Left renal pelvis (tissue), 4 donors: ENCODE data around the gene VWCE. TPM values are rescaled to one million over a fixed set of nuclear protein-coding genes. Genes with fewer than 3 reads are reported as not detected.

ENCODE experiments used
- DNase-seq, 4 donors: peaks; one replicate each; pipeline ENCODE4 v3.0.0-alpha.2; 2013; ENCODE audit warnings: low read depth in 4 of 4, low spot score in 3 of 4
- polyA plus RNA-seq, 4 donors: library from polyadenylated mRNA; unstranded; fragments of 120-200 nt; gene quantifications; one replicate each; pipeline ENCODE4 v1.2.1, GENCODE V29; 2013; ENCODE audit not compliant: insufficient read length in 4 of 4

Gene VWCE
- polyA plus RNA-seq, 4 donors, result 1.5 to 4.1 (median 2.9) TPM

- no peak for DNase-seq
These were observed 36.5 kb upstream of the VWCE start for GRCh38 chr11:61331651-61332050.

DNA sequence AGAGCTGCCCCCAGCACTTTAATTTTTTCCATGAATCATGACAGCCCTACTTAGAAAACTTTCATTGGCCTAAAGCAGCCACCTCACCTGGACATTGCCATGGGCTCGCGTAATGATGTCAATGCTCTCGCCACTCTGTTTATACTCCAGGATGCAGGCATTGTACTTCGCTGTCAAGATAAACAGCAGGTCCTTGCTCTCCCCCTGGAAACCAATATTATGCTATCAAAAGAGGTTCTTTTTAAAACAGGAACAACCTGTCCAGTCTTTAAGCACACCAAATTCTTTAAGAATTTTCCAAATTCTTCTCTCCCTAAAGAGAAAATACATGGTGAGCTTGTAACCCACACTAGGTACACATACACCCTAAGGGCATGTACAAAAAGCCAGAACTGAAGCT, 34.8 kb upstream of the VWCE start:
- no peak for DNase-seq

DNA sequence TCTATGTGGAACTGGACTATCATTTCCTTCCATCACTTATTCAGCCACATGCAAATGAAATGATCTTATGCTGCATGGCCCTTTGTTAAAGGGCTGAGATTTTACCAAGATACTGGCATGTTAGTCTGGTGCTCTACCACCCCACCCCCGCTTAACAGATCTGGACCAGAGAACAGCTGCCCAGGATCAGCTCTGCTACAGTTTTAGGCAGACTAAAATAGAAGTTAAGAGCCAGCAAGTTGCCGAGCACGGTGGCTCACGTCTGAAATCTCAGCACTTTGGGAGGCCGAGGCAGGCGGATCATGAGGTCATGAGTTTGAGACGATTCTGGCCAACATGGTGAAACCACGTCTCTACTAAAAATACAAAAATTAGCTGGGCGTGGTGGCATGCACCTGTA, 33.2 kb upstream of the VWCE start:
- no peak for DNase-seq

GRCh38 chr11:61327669-61328071, 32.6 kb upstream of the VWCE start:
- no peak for DNase-seq

DNA sequence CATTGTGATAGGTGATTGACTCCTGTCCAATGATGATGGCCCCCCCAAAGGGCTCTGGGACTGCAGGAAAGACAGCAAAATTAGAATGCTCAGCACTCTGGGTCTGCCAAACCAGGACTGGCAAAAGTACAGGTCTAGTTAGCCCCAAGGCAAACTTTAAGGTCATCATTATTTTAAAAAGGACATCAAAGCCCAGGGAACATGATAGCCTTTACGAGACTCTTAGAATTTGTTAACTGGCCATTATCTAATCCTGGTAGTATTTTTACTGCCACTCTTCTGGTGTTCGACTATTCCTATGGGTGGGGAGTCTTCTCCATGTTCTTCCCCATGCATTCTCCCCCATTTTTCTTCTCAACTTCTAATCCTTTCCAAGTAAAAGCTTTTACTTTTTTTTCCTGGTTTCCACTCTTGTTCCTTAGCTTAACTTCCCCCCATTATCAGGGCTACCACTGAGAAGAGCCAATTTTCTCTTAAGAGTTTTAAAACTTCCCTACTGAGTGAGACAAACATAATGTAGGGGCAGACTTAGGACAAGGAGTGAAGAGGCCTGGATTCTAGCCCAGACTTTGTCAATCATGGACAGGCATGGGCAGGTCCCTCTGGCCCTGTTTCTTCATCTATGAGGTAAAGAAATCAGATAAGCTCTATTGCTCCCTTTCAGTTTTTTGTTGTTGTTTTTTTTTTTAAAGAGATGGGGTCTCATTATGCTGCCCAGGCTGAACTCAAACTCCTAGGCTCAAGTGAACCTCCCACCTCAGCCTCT, 30.7 kb upstream of the VWCE start:
- DNase-seq, result no peak

GRCh38 chr11:61315260-61315659, 20.1 kb upstream of the VWCE start:
- no peak for DNase-seq

DNA sequence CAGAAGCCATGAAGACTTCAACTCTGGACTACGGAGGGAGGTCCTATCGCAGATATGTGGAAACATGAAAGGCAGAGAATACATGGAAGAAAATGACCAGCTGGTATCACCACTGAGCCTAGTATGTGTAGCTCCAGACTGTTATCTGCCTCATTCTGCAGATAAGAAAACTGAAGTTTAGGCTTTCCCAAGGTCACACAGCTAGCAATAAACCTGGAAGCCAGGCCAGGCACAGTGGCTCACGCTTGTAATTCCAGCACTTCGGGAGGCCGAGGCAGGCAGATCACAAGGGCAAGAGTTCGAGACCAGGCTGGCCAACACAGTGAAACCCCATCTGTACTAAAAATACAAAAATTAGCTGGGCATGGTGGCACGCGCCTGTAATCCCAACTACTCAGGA, 15.6 kb upstream of the VWCE start:
- DNase-seq, result no peak

GRCh38 chr11:61309739-61310138, 14.6 kb upstream of the VWCE start:
- DNase-seq, result no peak

GRCh38 chr11:61309141-61309540, 14.0 kb upstream of the VWCE start:
- DNase-seq, result no peak

DNA sequence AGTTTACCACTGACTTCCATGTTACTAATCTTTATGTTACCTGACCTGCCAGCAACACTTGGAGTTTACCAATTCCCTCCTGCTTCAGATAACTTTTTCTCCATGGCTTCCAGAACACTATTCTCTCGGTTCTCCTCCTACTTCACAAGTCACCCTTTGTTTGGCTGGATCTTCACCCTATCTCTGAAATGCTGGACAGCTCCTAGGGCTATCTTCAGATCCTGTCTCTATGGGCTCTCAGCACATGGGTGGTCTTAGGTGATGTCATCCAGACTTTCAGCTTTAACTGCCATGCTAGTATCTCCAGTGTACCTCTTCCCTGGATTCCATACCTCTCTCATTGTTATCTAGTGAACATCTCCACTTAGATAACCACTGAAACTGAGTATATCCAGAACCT, 12.2 kb upstream of the VWCE start:
- DNase-seq, result no peak

- DNase-seq, result no peak
These were observed 11.1 kb upstream of the VWCE start for GRCh38 chr11:61306221-61306620.

GRCh38 chr11:61305417-61305816, 10.3 kb upstream of the VWCE start:
- DNase-seq, result no peak

DNA sequence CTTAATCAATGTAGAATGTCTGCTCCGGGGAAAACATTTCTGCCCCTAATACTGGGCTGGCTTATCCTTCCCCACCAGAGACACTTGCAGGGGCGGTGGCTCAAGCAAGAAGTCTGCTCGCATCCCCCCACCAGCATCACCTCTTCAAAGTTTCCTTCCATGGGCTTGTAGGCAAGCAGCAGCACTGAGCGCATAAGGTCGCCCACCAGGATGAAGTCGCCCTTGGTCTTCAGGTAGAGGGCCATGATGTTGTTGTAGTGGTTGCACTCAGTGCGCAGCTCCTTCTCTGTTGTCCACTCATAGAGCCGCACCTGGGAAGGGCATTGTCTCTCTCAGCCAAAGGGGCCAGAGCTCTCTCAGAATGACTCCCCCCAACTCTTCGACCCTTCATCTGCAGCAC, 8.6 kb upstream of the VWCE start:
- no peak for DNase-seq

DNA sequence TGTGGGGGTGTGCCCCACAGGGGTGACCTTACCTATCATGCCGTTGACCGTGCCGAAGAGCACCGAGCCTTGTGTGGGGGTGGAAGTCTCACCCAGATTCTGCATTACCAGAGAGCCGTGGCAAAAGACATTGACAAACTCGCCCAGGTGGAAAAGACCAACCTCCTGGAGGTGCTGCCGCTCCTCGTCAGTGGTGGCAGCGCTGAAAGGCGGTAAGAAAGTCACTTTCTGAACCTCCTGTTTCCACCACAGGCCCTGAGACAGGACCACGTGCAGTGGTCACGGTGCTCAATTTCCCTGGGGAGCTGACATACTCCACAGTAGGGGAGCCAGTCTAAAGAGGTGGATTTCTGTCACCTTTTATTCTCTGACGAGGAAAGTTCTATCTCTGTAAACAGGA, 7.4 kb upstream of the VWCE start:
- no peak for DNase-seq

- no peak for DNase-seq
These were observed 3.6 kb upstream of the VWCE start for GRCh38 chr11:61298663-61299244.

GRCh38 chr11:61297746-61298145, 2.6 kb upstream of the VWCE start:
- DNase-seq, result no peak

- DNase-seq, result no peak
These were observed 2.2 kb upstream of the VWCE start for GRCh38 chr11:61297341-61297740.

- DNase-seq, result no peak
These were observed 445 bp upstream of the VWCE start for GRCh38 chr11:61295596-61295926.

- DNase-seq, result peak in 1 of 4 donors; percentile 16
These were observed 1.0 kb downstream of the VWCE start for GRCh38 chr11:61293867-61294716.

GRCh38 chr11:61292356-61292755, 2.8 kb downstream of the VWCE start:
- no peak for DNase-seq

GRCh38 chr11:61290905-61291690, 4.0 kb downstream of the VWCE start:
- no peak for DNase-seq
